Thyroid gland (tissue), 4 donors: ENCODE results near the gene KLK5. TPM values are rescaled to one million over a fixed set of nuclear protein-coding genes. Genes with fewer than 3 reads are reported as not detected.
A peak's percentile ranks its signal among the peaks of the same experiment; 100 is the strongest.

Experiments used
- DNase-seq, 2 donors: peaks; one replicate each; pipeline ENCODE4 v3.0.0-alpha.2; 2019
- H3K27ac ChIP-seq, 3 donors: fragments of 200-600 bp; sonication (generic); 1 replicate in 2 of 3; 2 replicates in 1 of 3; pipeline ENCODE4 v1.5.1; 2016 to 2019; ENCODE audit warnings: mild to moderate bottlenecking in 1 of 3, moderate library complexity in 1 of 3
- H3K27me3 ChIP-seq: fragments of 200-600 bp; sonication (generic); one replicate; pipeline ENCODE4 v1.5.1; 2019
- H3K36me3 ChIP-seq, 2 donors: fragments of 200-600 bp; sonication (generic); one replicate each; pipeline ENCODE4 v1.5.1; 2016 to 2019
- H3K4me1 ChIP-seq, 2 donors: fragments of 200-600 bp; sonication (generic); one replicate each; pipeline ENCODE4 v1.5.1; 2017 to 2019
- H3K4me3 ChIP-seq, 3 donors: fragments of 200-600 bp; sonication (generic); replicated peaks in 1 of 3; 1 replicate in 2 of 3; 2 replicates in 1 of 3; pipeline ENCODE4 v1.5.1; 2016; ENCODE audit warnings: mild to moderate bottlenecking in 1 of 3
- H3K9me3 ChIP-seq: fragments of 200-600 bp; sonication (generic); one replicate; pipeline ENCODE4 v1.5.1; 2017
- POLR2A ChIP-seq, 2 donors: fragments of 450-650 bp; IDR thresholded peaks; one replicate each; pipeline ENCODE4 v1.6.1; 2017; ENCODE audit warnings: antibody characterized with exemption in 2 of 2, mild to moderate bottlenecking in 2 of 2, moderate library complexity in 1 of 2
- WGBS, 2 donors: methylation state at CpG; one replicate each; pipeline ENCODE4 v1.1.5; 2017; 5-methylcytosine and 5-hydroxymethylcytosine counted together
- intact Hi-C: fragments of 100-400 bp; cut with DNase I; formaldehyde crosslinking; loops from one replicate; pipeline ENCODE4 v1.15.1; 2023
- total RNA-seq, 4 donors: library from RNA; depleted of rRNA; stranded (reverse); fragments of >200 nt; gene quantifications; one replicate each; pipeline ENCODE4 v1.2.3, GENCODE V29; 2016
- TF ChIP-seq, protein P1 (sequence below), 6 experiments: fragments of 200-600 bp in 3 of 6; fragments of 450-650 bp in 3 of 6; sonication (generic) in 3 of 6; IDR thresholded peaks; one replicate each; pipeline ENCODE4 v1.5.1; 2016 to 2019; ENCODE audit warnings: antibody characterized with exemption in 6 of 6, mild to moderate bottlenecking in 2 of 6, inconsistent platforms in 1 of 6, moderate library complexity in 1 of 6

Gene KLK5
- total RNA-seq, 4 donors from 2014 or later, result 0.44 TPM; not detected in 3

DNA sequence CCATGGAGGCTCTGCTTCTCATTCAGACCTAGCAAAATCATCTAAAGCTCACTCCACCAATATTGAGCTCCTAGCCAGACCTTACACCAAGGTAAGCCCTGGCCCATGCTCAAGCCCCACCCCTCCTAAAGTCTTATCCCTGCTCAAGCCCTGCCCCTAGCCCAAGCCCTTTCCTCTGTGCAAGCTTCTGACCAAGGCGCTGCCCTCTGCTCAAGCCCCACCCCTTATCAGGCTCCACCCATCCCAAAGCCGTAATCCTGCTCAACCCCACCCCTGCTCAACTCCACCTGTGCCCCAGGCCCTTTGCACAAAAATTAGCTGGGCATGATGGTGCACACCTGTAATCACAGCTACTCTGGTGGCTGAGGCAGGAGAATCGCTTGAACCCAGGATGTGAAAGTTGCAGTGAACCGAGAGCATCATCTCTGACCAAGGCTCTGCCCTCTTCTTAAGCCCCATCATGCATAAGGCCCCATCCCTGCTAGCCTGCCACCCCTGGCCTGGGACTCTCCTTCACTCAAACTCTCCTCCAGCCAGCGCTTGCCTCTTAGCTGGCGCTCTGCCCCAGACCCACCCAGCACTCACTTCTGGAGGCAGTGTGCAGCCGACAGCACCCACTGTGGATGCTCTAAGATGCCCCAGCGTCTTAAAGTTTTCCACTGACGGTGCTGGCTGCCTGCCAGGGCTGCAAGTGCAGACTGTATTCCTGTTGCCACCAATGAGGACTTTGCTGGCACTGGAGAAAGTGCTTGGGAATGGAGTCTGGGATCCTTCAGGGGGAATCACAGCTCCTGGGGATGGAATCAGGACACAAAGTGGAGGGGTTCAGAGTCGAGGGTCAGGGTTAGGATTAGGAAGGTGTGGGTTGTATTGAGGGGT is 58.1 kb downstream of the KLK5 start:
- no peaks in the 10 kb centered on the region for H3K36me3 ChIP-seq
- H3K27me3 ChIP-seq, result no peaks in the 10 kb centered on the region
- TF ChIP-seq, protein P1, sequence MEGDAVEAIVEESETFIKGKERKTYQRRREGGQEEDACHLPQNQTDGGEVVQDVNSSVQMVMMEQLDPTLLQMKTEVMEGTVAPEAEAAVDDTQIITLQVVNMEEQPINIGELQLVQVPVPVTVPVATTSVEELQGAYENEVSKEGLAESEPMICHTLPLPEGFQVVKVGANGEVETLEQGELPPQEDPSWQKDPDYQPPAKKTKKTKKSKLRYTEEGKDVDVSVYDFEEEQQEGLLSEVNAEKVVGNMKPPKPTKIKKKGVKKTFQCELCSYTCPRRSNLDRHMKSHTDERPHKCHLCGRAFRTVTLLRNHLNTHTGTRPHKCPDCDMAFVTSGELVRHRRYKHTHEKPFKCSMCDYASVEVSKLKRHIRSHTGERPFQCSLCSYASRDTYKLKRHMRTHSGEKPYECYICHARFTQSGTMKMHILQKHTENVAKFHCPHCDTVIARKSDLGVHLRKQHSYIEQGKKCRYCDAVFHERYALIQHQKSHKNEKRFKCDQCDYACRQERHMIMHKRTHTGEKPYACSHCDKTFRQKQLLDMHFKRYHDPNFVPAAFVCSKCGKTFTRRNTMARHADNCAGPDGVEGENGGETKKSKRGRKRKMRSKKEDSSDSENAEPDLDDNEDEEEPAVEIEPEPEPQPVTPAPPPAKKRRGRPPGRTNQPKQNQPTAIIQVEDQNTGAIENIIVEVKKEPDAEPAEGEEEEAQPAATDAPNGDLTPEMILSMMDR (IDR thresholded peaks at IDR 0.05), result no peak
- peak in 1 of 2 donors; percentile 18 for TF ChIP-seq POLR2A (IDR thresholded peaks at IDR 0.05)
- H3K4me1 ChIP-seq, result peaks cover 9 to 14% of the 10 kb centered on the region in 2 donors
- H3K9me3 ChIP-seq, result no peaks in the 10 kb centered on the region
- peak; percentile 75 to 84 for DNase-seq
- intact Hi-C loops, result no loop called here
- peak overlapping the region; percentile 45 to 98 (median 86) for H3K27ac ChIP-seq
- no peak overlapping the region for H3K4me3 ChIP-seq
- 54 to 58% methylated on average over 10 of the region's 10 CpGs for WGBS, 2 donors

Other genes starting within 250 kb of the KLK5 start
- gene SHANK1, start 233.2 kb downstream of the KLK5 start, total RNA-seq, result under 1 TPM in 2 of 4 donors, not detected in 2; 0.10 to 0.45 TPM
- gene CLEC11A, start 229.7 kb downstream of the KLK5 start, total RNA-seq, result 10 to 100 TPM in 1 of 4 donors, 1 to 10 TPM in 3; 5.0 to 16.0 (median 8.9) TPM
- not detected for gene GPR32, start 182.6 kb downstream of the KLK5 start, total RNA-seq
- not detected for gene ACP4, start 162.6 kb downstream of the KLK5 start, total RNA-seq
- gene KLK1, start 129.3 kb downstream of the KLK5 start, total RNA-seq, result 1 to 10 TPM in 2 of 4 donors, under 1 TPM in 1, not detected in 1; 0.67 to 6.6 (median 6.1) TPM
- gene KLK15, start 119.5 kb downstream of the KLK5 start, total RNA-seq, result 1 to 10 TPM in 2 of 4 donors, under 1 TPM in 1, not detected in 1; 0.81 to 2.8 (median 1.8) TPM
- 1 to 10 TPM in 1 of 4 donors, under 1 TPM in 1, not detected in 2; 0.54 to 1.3 TPM for gene KLK3, start 98.1 kb downstream of the KLK5 start, total RNA-seq
- gene KLK2, start 79.6 kb downstream of the KLK5 start, total RNA-seq, result 10 to 100 TPM in 1 of 4 donors, 1 to 10 TPM in 3; 2.8 to 11.0 (median 5.0) TPM
- 1 to 10 TPM in 3 of 4 donors, not detected in 1; 1.1 to 3.1 (median 1.9) TPM for gene KLK4, start 41.6 kb downstream of the KLK5 start, total RNA-seq
- not detected for gene KLK6, start 16.6 kb upstream of the KLK5 start, total RNA-seq
- gene KLK7, start 30.9 kb upstream of the KLK5 start, total RNA-seq, result under 1 TPM in 2 of 4 donors, not detected in 2; 0.34 to 0.89 TPM
- under 1 TPM in 1 of 4 donors, not detected in 3; 0.78 TPM for gene KLK8, start 48.6 kb upstream of the KLK5 start, total RNA-seq
- under 1 TPM in 1 of 4 donors, not detected in 3; 0.63 TPM for gene KLK10, start 66.7 kb upstream of the KLK5 start, total RNA-seq
- gene KLK11, start 73.6 kb upstream of the KLK5 start, total RNA-seq, result under 1 TPM in 2 of 4 donors, not detected in 2; 0.40 to 0.93 TPM
- not detected for gene KLK12, start 82.0 kb upstream of the KLK5 start, total RNA-seq
- gene KLK13, start 112.1 kb upstream of the KLK5 start, total RNA-seq, result under 1 TPM in 2 of 4 donors, not detected in 2; 0.22 to 0.73 TPM
- not detected for gene KLK14, start 129.8 kb upstream of the KLK5 start, total RNA-seq
- gene CTU1, start 155.4 kb upstream of the KLK5 start, total RNA-seq, result 10 to 100 TPM in 2 of 4 donors, 1 to 10 TPM in 2; 7.5 to 13.6 (median 9.3) TPM
- gene SIGLEC9, start 171.9 kb upstream of the KLK5 start, total RNA-seq, result 1 to 10 TPM; 1.2 to 3.1 (median 1.9) TPM
- gene SIGLEC7, start 189.3 kb upstream of the KLK5 start, total RNA-seq, result 1 to 10 TPM in 1 of 4 donors, under 1 TPM in 1, not detected in 2; 0.54 to 1.0 TPM